Neural crest cell (in vitro differentiated cells): Measurements from ENCODE around the gene SLC37A2. TPM values are rescaled to one million over a fixed set of nuclear protein-coding genes. Genes with fewer than 3 reads are reported as not detected.

Experiments used
- DNase-seq: peaks from one replicate; pipeline ENCODE4 v3.0.0; 2021; ENCODE audit warnings: low read depth, mixed read lengths, low spot score
- H3K27ac Mint-ChIP-seq: one replicate; pipeline ENCODE4 v1.8.0; 2021; ENCODE audit warnings: mild to moderate bottlenecking, mixed read lengths; ENCODE audit not compliant: unreplicated experiment
- H3K27me3 Mint-ChIP-seq: 2 replicates; pipeline ENCODE4 v1.8.0; 2021; ENCODE audit warnings: low read depth, mild to moderate bottlenecking, mixed read lengths
- H3K36me3 Mint-ChIP-seq: 2 replicates; pipeline ENCODE4 v1.8.0; 2021; ENCODE audit warnings: low read depth, mild to moderate bottlenecking, mixed read lengths
- H3K4me1 Mint-ChIP-seq: 2 replicates; pipeline ENCODE4 v1.8.0; 2021; ENCODE audit warnings: mixed read lengths
- H3K4me3 Mint-ChIP-seq: one replicate; pipeline ENCODE4 v1.8.0; 2021; ENCODE audit warnings: mild to moderate bottlenecking, mixed read lengths
- H3K9me3 Mint-ChIP-seq: 2 replicates; pipeline ENCODE4 v1.8.0; 2021; ENCODE audit warnings: mixed read lengths
- total RNA-seq: library from RNA; stranded (reverse); gene quantifications from 2 replicates; pipeline ENCODE4 v1.2.1, GENCODE V29; 2021
- TF ChIP-seq, protein P1 (sequence below): fragments of 200-600 bp; sonication (generic); conservative IDR thresholded peaks from 2 replicates; pipeline ENCODE4 v1.5.0; 2021; ENCODE audit warnings: antibody characterized with exemption, mild to moderate bottlenecking

SLC37A2 gene
- total RNA-seq, 1 donor from 2014 or later: 1.2 TPM

DNA sequence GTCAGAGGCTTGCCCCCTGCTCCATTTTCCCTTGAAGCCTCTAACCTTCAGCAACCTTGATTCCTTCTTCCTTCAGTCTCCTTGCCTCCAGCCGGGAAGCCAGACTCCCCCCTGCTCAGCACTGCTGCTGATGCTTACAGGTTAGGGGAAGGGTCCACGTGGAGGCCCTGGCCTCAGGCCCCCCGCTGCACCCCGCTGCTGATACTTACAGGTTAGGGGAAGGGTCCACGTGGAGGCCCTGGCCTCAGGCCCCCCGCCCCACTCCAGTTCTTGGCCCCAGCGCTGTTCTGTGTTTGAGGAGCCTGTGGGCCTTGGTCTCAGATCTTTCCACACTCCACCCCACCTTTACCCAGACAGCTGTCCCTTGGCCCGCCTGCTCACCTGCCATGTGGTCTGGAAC lies 75.9 kb downstream of the SLC37A2 start:
- H3K9me3 Mint-ChIP-seq: no peaks in the 10 kb centered on the region
- TF ChIP-seq, protein P1, sequence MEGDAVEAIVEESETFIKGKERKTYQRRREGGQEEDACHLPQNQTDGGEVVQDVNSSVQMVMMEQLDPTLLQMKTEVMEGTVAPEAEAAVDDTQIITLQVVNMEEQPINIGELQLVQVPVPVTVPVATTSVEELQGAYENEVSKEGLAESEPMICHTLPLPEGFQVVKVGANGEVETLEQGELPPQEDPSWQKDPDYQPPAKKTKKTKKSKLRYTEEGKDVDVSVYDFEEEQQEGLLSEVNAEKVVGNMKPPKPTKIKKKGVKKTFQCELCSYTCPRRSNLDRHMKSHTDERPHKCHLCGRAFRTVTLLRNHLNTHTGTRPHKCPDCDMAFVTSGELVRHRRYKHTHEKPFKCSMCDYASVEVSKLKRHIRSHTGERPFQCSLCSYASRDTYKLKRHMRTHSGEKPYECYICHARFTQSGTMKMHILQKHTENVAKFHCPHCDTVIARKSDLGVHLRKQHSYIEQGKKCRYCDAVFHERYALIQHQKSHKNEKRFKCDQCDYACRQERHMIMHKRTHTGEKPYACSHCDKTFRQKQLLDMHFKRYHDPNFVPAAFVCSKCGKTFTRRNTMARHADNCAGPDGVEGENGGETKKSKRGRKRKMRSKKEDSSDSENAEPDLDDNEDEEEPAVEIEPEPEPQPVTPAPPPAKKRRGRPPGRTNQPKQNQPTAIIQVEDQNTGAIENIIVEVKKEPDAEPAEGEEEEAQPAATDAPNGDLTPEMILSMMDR: no peak
- peaks cover 2% of the 10 kb centered on the region for H3K27me3 Mint-ChIP-seq
- no peak overlapping the region for H3K27ac Mint-ChIP-seq
- no peaks in the 10 kb centered on the region for H3K36me3 Mint-ChIP-seq
- DNase-seq: no peak
- peaks cover 45% of the 10 kb centered on the region for H3K4me1 Mint-ChIP-seq
- no peak overlapping the region for H3K4me3 Mint-ChIP-seq

DNA sequence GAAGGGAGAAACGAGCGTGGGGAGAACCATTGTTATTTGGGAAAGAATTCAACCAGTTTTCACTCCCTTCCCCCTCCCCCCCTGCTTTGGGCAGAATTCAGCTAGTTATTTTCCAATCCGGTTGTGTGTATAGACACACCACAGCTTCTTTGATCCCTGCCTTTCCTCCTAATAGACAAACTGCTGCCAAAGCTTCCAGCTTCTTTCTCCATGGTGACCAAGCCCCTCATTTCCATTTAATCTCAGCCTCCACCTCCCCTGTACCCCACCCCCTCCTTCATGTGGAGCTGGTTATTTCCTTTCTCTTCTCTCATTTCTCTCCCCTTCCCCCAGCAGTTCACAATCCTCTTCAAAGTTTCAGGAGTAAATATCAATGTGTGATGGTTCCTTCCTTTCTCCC lies 76.7 kb downstream of the SLC37A2 start:
- peaks cover 2% of the 10 kb centered on the region for H3K27me3 Mint-ChIP-seq
- H3K36me3 Mint-ChIP-seq: no peaks in the 10 kb centered on the region
- peak overlapping the region; percentile 40 for H3K27ac Mint-ChIP-seq
- H3K4me1 Mint-ChIP-seq: peaks cover 45% of the 10 kb centered on the region
- peak overlapping the region; percentile 48 for H3K4me3 Mint-ChIP-seq
- no peaks in the 10 kb centered on the region for H3K9me3 Mint-ChIP-seq
- DNase-seq: no peak
- TF ChIP-seq, protein P1: no peak

Other genes with a start within 250 kb of the SLC37A2 start
- 17.8 and 19.7 TPM in 2 replicates for gene ROBO3, start 197.9 kb upstream of the SLC37A2 start, total RNA-seq
- 0.05 and 0.07 TPM in 2 replicates for gene ROBO4, start 165.4 kb upstream of the SLC37A2 start, total RNA-seq
- gene HEPN1, start 144.1 kb upstream of the SLC37A2 start, total RNA-seq: not detected in 2 replicates
- 0.11 TPM in 1 of 2 replicates, not detected in the other for gene HEPACAM, start 127.3 kb upstream of the SLC37A2 start, total RNA-seq
- gene CCDC15, start 109.1 kb upstream of the SLC37A2 start, total RNA-seq: 6.1 and 7.1 TPM in 2 replicates
- 30.4 and 34.6 TPM in 2 replicates for gene TMEM218, start 48.3 kb downstream of the SLC37A2 start, total RNA-seq
- gene PKNOX2, start 101.4 kb downstream of the SLC37A2 start, total RNA-seq: 21.5 and 23.5 TPM in 2 replicates